SK-N-SH treated with all-trans-retinoic acid at 6 μM for 48 hours (cell line): ENCODE results near the gene CACNA1A.

Experiments used
- ATAC-seq: fragments of 200-7000 bp; cut with Tn5 transposase; 3 replicates; pipeline ENCODE4 v1.9.1; 2020; ENCODE audit warnings: mild to moderate bottlenecking, moderate library complexity
- ARNTL ChIP-seq: fragments of 450-650 bp; formaldehyde crosslinking; IDR thresholded peaks from 2 replicates; pipeline ENCODE4 v1.5.0; 2020; ENCODE audit warnings: low read depth, mild to moderate bottlenecking, moderate library complexity, borderline replicate concordance
- BACH2 ChIP-seq: fragments of 250-450 bp; sonication (Bioruptor Pico); IDR thresholded peaks from 2 replicates; pipeline ENCODE4 v1.9.0; 2021; ENCODE audit warnings: mild to moderate bottlenecking, borderline replicate concordance
- CREB5 ChIP-seq: fragments of 250-450 bp; sonication (Bioruptor Pico); IDR thresholded peaks from 2 replicates; pipeline ENCODE4 v1.5.1; 2020; ENCODE audit warnings: low read depth, mild to moderate bottlenecking, moderate library complexity
- CSRNP3 ChIP-seq: fragments of 250-450 bp; sonication (Bioruptor Pico); IDR thresholded peaks from 2 replicates; pipeline ENCODE4 v1.5.1; 2021; ENCODE audit warnings: mild to moderate bottlenecking, moderate library complexity
- ESRRG ChIP-seq: fragments of 250-450 bp; sonication (Bioruptor Pico); IDR thresholded peaks from 2 replicates; pipeline ENCODE4 v1.6.1; 2021; ENCODE audit warnings: mild to moderate bottlenecking
- GLIS3 ChIP-seq: fragments of 250-450 bp; sonication (Bioruptor Pico); IDR thresholded peaks from 2 replicates; pipeline ENCODE4 v1.5.0; 2020; ENCODE audit warnings: mild to moderate bottlenecking, moderate library complexity
- ISL1 ChIP-seq: fragments of 250-450 bp; sonication (Bioruptor Pico); IDR thresholded peaks from 2 replicates; pipeline ENCODE4 v2.1.2; 2022; ENCODE audit warnings: mild to moderate bottlenecking, moderate library complexity
- OSR1 ChIP-seq: fragments of 250-450 bp; sonication (Bioruptor Pico); IDR thresholded peaks from 2 replicates; pipeline ENCODE4 v1.8.0; 2022; ENCODE audit warnings: moderate library complexity, mild to moderate bottlenecking, inconsistent platforms
- PATZ1 ChIP-seq: fragments of 250-450 bp; sonication (Bioruptor Pico); IDR thresholded peaks from 2 replicates; pipeline ENCODE4 v1.8.0; 2020; ENCODE audit warnings: mild to moderate bottlenecking, moderate library complexity, borderline replicate concordance
- POU6F1 ChIP-seq: fragments of 250-450 bp; sonication (Bioruptor Pico); IDR thresholded peaks from 2 replicates; pipeline ENCODE4 v1.8.0; 2021; ENCODE audit warnings: low read depth, mild to moderate bottlenecking, moderate library complexity, borderline replicate concordance
- PPARA ChIP-seq: fragments of 250-450 bp; sonication (Bioruptor Pico); IDR thresholded peaks from 2 replicates; pipeline ENCODE4 v1.5.0; 2020; ENCODE audit warnings: mild to moderate bottlenecking, borderline replicate concordance
- RARB ChIP-seq: fragments of 250-450 bp; sonication (Bioruptor Pico); IDR thresholded peaks from 2 replicates; pipeline ENCODE4 v1.8.0; 2021; ENCODE audit warnings: mild to moderate bottlenecking, moderate library complexity
- SNAI2 ChIP-seq: fragments of 250-450 bp; sonication (Bioruptor Pico); IDR thresholded peaks from 2 replicates; pipeline ENCODE4 v1.5.0; 2020; ENCODE audit warnings: mild to moderate bottlenecking, moderate library complexity
- TCF4 ChIP-seq: fragments of 250-450 bp; sonication (Bioruptor Pico); IDR thresholded peaks from 2 replicates; pipeline ENCODE4 v1.8.0; 2021; ENCODE audit warnings: mild to moderate bottlenecking, moderate library complexity, borderline replicate concordance
- TOX ChIP-seq: fragments of 250-450 bp; sonication (Bioruptor Pico); IDR thresholded peaks from 2 replicates; pipeline ENCODE4 v1.8.0; 2021; ENCODE audit warnings: mild to moderate bottlenecking, moderate library complexity, borderline replicate concordance
- ZC3H10 ChIP-seq: fragments of 250-450 bp; sonication (Bioruptor Pico); IDR thresholded peaks from 2 replicates; pipeline ENCODE4 v1.5.1; 2021; ENCODE audit warnings: mild to moderate bottlenecking, moderate library complexity
- ZFP3 ChIP-seq: fragments of 250-450 bp; sonication (Bioruptor Pico); IDR thresholded peaks from 2 replicates; pipeline ENCODE4 v1.5.0; 2020; ENCODE audit warnings: mild to moderate bottlenecking, moderate library complexity
- ZFP30 ChIP-seq: fragments of 450-650 bp; formaldehyde crosslinking; IDR thresholded peaks from 2 replicates; pipeline ENCODE4 v1.5.0; 2022; ENCODE audit warnings: mild to moderate bottlenecking, moderate library complexity
- ZNF565 ChIP-seq: fragments of 450-650 bp; formaldehyde crosslinking; conservative IDR thresholded peaks from 2 replicates; pipeline ENCODE4 v1.5.0; 2020; ENCODE audit warnings: low read depth, mild to moderate bottlenecking, moderate library complexity
- TF ChIP-seq, protein P1 (sequence below): fragments of 250-450 bp; sonication (Bioruptor Pico); IDR thresholded peaks from 2 replicates; pipeline ENCODE4 v1.5.0; 2020; ENCODE audit warnings: mild to moderate bottlenecking, moderate library complexity

The CACNA1A gene

GRCh38 chr19:13492128-13492527, 14.2 kb downstream of the CACNA1A start:
- ATAC-seq: no peak
- TF ChIP-seq PATZ1 (no peak), ZFP3 (CRISPR knock-in tag) (no peak), ZNF565 (CRISPR knock-in tag) (no peak), SNAI2 (CRISPR knock-in tag) (no peak), ZC3H10 (no peak), CREB5 (CRISPR knock-in tag) (no peak), POU6F1 (no peak), ARNTL (no peak), ISL1 (CRISPR knock-in tag) (no peak), BACH2 (CRISPR knock-in tag) (no peak)
- TF ChIP-seq, protein P1, sequence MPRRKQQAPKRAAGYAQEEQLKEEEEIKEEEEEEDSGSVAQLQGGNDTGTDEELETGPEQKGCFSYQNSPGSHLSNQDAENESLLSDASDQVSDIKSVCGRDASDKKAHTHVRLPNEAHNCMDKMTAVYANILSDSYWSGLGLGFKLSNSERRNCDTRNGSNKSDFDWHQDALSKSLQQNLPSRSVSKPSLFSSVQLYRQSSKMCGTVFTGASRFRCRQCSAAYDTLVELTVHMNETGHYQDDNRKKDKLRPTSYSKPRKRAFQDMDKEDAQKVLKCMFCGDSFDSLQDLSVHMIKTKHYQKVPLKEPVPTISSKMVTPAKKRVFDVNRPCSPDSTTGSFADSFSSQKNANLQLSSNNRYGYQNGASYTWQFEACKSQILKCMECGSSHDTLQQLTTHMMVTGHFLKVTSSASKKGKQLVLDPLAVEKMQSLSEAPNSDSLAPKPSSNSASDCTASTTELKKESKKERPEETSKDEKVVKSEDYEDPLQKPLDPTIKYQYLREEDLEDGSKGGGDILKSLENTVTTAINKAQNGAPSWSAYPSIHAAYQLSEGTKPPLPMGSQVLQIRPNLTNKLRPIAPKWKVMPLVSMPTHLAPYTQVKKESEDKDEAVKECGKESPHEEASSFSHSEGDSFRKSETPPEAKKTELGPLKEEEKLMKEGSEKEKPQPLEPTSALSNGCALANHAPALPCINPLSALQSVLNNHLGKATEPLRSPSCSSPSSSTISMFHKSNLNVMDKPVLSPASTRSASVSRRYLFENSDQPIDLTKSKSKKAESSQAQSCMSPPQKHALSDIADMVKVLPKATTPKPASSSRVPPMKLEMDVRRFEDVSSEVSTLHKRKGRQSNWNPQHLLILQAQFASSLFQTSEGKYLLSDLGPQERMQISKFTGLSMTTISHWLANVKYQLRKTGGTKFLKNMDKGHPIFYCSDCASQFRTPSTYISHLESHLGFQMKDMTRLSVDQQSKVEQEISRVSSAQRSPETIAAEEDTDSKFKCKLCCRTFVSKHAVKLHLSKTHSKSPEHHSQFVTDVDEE (CRISPR knock-in tag): no peak

GRCh38 chr19:13487985-13488384, 18.3 kb downstream of the CACNA1A start:
- no peak for ATAC-seq
- TF ChIP-seq ZFP3 (CRISPR knock-in tag) (no peak), GLIS3 (CRISPR knock-in tag) (no peak), BACH2 (CRISPR knock-in tag) (no peak), TOX (CRISPR knock-in tag) (no peak), PPARA (CRISPR knock-in tag) (no peak)

DNA sequence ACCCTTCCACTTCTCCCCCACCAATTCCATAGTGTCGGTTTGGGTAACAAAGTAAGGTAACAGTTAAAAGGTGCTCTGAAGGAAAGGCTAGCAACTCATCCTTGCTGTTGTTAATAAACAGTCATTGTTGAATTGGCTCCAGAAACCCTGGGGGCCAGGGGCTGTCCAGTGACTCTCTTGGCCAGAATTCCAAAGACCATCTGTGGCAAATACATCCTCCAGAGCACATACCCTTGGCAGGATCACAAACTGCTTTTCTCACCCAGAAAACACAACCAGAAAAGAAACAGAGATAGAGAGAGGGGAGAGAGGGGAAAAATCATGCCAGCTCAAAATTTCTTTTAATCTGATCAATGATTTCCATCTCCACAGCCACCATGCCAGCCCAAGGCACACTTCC, 22.1 kb downstream of the CACNA1A start:
- ATAC-seq: no peak
- no peak for TF ChIP-seq ZFP30 (CRISPR knock-in tag)
- TF ChIP-seq TOX (CRISPR knock-in tag): no peak
- no peak for TF ChIP-seq ZC3H10
- TF ChIP-seq RARB (CRISPR knock-in tag): no peak
- no peak for TF ChIP-seq PPARA (CRISPR knock-in tag)
- no peak for TF ChIP-seq OSR1 (CRISPR knock-in tag)
- no peak for TF ChIP-seq BACH2 (CRISPR knock-in tag)
- TF ChIP-seq ZNF565 (CRISPR knock-in tag): no peak
- TF ChIP-seq ESRRG (CRISPR knock-in tag): no peak
- TF ChIP-seq SNAI2 (CRISPR knock-in tag): no peak
- TF ChIP-seq, protein P1 (CRISPR knock-in tag): no peak
- no peak for TF ChIP-seq ISL1 (CRISPR knock-in tag)
- no peak for TF ChIP-seq POU6F1
- TF ChIP-seq ARNTL: no peak
- no peak for TF ChIP-seq TCF4 (CRISPR knock-in tag)
- TF ChIP-seq CREB5 (CRISPR knock-in tag): no peak
- TF ChIP-seq CSRNP3: no peak
